ENCODE measurements around the gene TOP3B.

The TOP3B gene

DNA sequence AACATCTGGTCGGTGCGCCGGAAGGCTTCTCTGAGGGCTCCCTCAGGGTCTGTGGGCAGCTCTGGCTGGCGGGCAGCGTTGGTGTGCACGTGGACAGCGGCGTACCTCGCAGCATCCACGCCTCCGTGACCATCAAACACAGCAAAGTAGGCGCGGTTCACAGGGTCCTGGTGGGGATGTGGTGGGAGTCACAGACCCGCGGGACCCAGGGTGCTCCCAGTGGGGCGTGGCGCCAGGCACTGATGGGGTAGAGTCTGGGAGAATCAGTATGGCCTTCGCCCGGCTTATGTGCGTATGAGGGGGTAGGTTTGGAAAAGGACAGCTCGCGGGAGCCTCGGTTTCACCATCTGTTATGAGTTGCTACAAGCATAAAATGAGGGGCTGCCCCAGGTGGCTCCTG is 49.2 kb downstream of the TOP3B start:
- no peak overlapping the region for H3K27ac ChIP-seq
- no peak for DNase-seq (ENCODE audit: low read depth, low spot score)

DNA sequence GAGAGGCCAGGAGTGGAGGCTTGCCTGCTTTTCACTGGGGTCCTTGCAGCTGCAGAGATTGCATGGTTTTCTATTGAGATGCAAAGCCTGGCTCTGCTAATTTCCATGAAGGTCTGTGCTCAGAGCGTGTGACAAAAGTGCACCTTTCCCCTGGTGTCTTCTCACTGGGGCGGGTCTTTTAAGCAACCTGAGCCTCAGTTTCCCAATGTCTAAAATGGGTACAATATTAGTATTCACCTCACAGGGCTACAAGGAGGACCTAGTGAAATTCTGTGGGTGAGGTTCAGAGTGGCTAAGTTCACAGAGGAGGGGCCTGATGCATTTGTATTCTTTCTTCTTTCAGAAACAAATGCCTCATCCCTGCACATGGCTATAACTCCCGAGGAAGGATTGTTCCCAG is 50.2 kb downstream of the TOP3B start:
- DNase-seq (ENCODE audit: low read depth, low spot score), result no peak
- H3K27ac ChIP-seq, result no peak overlapping the region

DNA sequence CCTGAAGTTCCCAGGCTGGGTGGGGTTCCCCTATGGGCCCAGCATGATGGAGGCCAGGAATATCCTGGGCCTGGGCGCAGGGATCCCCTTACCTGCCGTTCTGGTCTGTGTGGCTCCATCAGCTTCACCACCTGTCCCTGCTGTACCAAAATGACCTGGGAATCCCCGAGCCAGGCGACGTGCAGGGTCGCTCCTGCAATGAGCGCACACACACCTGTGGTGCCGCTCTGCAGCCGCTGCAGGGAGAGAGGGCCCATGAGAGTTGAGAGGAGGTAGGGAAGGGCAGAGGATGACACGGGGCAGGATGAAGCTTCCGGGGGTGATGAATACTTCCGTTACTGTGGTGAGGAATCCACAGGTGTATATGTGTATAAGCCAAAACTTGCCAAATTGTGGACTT is 51.5 kb downstream of the TOP3B start:
- no peak overlapping the region for H3K27ac ChIP-seq

DNA sequence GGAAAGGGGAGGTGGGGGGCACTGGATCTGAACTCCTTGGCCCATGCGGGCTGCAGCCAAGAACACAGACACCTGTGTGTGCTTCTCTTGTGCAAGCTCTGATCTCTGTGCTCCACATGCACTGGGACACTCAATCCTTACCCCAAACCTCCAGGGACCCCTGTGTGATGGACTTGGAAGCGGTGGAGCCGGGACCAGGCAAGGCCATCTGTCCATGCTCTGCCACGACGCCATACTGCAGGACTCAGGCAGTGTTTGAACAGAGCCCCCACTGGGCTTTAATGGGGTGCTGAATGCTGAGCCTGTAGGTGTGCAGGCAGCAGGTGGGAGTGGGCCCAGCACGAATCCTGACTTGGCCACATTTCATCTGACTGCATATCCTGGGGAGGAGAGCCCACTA is 53.3 kb downstream of the TOP3B start:
- no peak for DNase-seq (ENCODE audit: low read depth, low spot score)
- no peak overlapping the region for H3K27ac ChIP-seq

More for the DNA sequence above, 51.5 kb downstream of the TOP3B start:
- DNase-seq (ENCODE audit: low read depth, low spot score), result no peak

DNA sequence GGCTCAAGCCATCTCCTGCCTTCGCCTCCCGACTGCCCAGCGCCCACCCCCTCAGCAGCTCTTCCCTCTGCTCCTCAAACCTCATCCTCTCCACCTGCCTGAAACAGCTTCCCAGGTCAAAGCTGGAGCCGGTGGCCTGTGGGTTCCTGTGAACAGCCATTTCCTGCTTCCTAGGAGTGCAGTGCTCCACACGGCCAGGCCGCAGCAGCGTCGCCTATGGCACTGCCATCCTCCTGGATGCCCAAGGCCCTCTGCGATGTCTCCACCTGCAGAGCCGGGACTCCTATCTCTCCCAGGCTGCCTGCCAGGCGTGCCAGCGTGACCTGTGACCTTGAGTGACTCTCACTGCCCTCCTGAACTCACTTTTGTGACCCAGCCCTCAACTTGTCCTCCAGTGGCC is 54.5 kb downstream of the TOP3B start:
- no peak overlapping the region for H3K27ac ChIP-seq
- DNase-seq (ENCODE audit: low read depth, low spot score), result no peak

DNA sequence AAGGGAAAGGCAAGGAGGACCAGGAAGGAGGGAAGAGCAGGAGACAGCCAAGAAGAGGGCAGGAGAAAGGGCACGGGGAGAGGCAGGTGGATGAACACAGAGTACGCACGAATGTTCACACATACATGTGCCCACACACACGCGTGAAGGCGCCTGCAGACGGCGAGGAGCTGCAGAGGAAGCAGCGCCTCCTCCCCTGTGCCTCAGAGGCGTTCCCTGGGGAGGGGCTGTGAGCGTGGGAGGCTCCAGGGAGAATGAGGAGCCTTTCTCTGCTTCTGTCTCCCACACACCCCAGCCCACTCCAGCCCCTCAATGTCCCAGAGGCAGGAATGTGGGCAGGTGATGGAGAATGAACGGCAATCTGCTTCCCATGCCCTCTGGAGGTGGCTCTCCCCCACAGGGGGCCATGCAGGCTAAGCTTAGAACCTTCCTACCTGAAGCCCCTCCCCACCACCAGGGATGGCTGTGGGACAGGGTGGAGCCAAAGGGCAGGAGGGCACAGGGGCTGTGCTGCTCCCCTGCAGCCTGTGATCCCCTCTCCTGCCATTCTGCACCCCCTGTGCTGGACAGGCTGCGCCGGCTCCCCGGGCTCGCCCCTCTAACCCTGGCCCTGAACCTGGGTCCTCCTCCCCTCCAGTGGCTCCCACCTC is 55.3 kb downstream of the TOP3B start:
- H3K27ac ChIP-seq, result no peak overlapping the region
- no peak for DNase-seq (ENCODE audit: low read depth, low spot score)

DNA sequence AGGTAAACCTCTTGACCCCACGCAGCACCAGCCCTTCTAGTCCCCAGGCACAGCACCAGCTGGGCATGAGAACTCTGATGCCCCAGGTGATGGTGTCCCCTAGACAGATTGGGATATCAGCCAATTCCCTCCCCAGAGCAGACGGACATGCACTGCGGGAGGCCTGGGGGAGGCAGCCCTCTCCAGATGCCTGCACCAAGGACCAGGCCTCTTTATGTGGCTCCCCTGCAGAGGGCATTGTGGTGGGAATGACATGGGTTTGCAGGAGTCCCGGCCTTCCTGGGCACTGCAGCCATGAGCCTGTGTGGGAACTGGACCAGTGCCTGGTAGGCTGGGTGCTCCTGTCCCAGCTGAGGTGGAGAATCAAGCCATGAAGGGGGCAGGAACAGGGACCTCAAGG is 55.9 kb downstream of the TOP3B start:
- no peak for DNase-seq (ENCODE audit: low read depth, low spot score)
- H3K27ac ChIP-seq, result no peak overlapping the region

DNA sequence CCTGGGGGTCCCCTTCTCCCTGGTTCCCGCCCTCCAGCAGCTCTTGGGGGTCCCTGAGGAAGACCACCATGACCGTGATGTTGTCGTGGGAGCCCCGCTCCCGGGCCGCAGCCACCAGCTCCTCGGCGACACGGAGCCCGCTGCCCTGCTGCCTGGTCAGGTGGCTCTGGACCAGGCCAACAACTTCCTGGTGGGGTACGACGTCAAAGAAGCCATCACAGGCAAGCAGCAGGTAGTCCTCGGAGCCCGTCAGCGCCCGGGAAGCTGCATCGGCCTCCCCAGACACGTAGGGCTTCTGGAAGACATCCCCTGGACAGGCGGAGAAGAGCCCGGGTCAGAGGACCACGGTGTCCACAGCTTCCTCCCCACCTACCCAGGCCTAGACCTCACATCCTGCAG is 59.4 kb downstream of the TOP3B start:
- H3K27ac ChIP-seq, result no peak overlapping the region
- no peak for DNase-seq (ENCODE audit: low read depth, low spot score)

DNA sequence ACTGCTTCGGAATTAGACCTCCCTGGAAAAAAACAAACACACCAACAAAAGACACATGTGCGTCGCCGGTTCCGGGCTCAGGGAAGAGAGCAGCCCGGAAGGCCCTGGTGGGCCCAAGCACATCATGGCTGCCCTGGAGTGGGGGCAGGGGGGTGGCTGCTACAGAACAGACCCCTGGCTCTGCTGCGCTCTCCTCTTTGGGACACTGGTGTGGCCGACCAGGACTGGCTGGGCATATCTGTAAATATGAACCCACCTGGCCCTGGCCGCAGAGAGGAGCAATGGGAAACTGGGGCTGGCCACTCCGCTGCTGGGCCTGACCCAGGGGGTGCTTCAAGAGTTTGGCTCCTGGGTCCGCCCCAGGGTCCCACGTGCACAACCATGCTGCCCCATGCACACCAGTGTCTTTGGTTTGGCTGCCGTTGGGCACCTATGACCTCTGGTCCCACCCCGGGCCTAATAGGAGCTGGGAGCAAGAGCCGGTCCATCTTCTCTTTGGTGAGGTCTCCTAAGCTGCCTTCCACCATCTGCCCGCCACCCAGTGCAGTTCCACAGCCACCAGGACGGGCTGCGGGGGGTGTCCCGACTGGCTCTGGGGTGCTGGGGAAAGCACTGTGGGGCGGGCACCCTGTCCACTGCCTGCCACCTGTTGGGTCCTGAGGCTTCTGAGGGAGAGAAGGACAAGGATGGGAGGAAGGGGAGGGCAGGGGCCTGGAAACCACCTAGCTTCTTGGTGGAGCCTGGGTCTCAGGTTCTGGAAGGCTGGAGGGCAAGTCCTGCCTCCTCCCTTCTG is 60.0 kb downstream of the TOP3B start:
- no peak for DNase-seq (ENCODE audit: low read depth, low spot score)
- H3K27ac ChIP-seq, result no peak overlapping the region

DNA sequence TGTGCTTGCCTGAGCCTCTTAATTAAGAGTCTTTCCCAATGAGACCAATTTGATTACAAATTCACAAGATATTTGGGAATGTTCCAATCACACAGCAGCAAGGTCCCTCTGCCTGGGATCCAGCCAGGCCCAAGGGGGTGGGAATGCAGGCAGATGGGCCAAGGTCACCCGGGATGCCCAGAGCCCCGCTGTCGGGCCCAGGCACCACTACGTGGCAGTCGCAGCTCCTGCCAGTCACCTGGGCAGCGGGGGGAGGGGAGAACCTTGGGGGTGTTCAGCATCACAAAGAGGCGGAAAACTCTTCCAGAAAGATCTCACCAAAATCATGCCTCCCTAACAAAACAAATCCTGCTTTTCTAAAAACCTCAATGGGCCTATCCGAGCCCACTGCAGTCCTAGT is 60.9 kb downstream of the TOP3B start:
- no peak overlapping the region for H3K27ac ChIP-seq
- DNase-seq (ENCODE audit: low read depth, low spot score), result no peak

DNA sequence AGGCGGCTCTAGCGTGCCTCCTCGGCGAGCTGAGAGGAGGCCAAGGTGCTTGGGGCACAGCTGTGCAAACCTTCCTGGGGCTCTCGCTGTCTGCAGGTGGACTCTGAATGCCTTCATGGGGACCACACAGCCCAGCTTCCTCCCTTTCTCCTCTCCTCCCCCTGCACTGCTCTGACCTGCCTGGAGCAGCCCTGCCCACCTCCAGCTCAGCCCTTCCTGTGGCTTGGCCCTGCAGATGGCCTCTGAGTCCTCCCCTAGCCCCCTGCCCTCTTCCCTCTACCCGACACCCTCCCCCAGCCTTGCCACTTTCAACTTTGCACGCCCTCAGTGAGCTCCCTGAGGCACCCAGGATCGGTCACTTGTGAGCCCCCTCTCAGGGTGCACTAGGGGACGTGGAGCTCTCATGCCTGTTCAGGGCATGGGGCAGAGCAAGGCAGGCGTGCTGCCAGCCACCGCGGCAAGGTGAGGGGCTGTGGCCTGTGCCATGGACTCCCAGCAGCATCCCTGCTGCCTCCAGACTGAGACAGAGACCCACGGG is 61.3 kb downstream of the TOP3B start:
- no peak overlapping the region for H3K27ac ChIP-seq
- no peak for DNase-seq (ENCODE audit: low read depth, low spot score)

DNA sequence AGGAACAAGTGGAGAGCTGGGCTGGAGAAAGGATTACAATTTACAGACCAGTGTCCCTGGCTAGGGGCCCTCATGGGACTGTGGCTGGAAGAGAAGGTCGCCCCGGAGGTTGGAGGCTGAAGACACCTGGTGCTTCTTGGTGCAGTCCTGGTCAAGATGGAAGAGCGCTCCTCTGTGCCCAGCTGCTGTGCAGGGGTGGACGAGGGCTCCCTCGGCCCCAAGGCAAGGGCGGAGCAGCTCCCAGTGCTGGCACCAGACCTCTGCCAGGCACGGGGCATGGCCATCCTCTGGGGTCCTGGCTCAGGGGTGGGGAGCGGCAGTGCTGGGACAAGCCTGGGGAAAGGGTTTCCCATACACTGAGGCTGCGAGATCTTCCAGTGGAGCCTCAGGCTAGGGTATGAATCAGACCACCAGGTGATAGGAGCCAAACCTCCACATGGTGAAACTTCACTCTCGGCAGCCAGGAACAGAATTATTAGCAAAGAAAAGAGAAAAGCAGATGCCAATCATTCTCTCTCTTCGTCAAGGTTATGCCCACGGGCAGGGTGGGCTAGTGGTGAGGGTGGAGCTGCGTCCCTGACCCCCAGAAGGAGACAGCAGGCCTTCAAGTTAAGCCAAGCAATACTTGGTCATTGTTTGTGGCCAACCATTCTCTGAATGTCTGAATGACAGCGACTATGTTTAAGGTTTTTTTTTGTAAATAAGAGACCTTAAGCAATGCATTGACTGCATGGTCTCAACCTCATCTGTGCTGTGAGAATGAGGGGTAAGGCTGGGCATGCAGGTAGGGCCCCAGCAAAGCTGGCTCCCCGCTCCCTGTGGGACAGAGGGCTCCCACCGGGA is 62.0 kb downstream of the TOP3B start:
- H3K27ac ChIP-seq, result no peak overlapping the region
- no peak for DNase-seq (ENCODE audit: low read depth, low spot score)

DNA sequence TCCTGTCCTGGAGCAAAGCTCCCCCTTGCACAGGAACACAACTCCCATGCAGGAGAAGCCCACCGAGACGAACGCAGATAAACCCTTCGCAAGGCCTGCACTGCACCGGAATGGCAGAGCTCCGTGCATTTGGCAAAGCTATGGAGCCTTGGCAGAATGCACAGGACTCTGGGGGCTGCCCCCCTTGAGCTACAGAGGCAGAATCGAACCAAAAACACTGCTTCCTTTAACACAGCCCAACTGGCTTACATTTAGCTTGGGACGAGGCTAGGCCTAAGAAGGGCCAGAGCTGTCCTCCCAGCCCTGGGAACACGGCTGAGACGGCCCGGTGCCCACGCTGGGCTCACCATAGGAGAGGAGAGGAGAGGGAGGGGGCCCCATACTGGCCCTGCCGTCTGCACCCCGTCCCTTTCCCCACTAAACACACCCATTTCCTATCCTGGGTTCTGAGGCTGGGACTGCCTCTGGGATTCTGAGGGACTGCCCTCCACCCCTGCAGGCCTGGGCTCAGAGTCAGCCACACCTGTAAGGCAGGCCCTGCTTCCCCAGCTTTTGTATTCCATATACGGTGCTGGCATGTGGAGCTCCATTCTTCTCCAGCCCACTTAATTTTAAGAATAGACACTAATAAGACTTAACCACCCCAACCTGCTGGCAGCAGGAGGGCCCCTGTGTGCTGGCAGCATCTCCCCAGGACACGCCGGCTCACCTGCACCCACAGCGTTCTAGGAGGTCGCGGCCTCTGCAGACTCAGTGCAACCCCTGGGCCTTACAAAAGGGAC is 62.9 kb downstream of the TOP3B start:
- DNase-seq (ENCODE audit: low read depth, low spot score), result no peak
- H3K27ac ChIP-seq, result no peak overlapping the region

DNA sequence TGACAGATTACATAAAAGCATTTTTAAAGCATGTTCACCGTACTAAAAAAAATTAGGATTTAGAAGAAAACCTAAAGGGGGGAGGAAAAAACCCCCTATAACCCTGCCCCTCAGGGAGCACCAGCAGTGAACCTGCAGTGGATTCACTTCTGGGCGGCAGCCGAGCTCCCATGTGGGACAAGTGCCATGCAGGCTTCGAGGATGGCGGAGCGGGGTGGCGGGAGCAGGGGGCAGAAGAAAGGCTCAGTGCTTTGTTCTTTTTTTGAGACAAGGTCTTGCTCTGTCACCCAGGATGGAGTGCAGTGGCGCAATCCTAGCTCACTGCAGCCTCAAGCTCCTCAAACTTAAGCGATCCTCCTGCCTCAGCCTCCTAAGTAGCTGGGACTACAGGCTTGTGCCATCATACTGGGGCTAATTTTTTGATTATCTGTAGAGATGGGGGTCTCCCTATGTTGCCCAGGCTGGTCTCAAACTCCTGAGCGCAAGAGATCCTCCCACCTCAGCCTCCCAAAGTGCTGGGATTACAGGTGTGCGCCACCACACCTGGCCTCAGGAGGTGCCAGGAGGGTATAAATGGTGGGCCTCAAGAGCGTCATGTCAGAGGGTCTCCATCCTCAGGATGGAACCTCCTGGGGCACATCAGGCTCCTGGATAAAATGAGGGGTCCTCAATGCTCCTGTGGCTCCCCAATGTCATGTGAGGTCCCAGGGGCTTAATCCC is 64.0 kb downstream of the TOP3B start:
- no peak for DNase-seq (ENCODE audit: low read depth, low spot score)
- no peak overlapping the region for H3K27ac ChIP-seq

DNA sequence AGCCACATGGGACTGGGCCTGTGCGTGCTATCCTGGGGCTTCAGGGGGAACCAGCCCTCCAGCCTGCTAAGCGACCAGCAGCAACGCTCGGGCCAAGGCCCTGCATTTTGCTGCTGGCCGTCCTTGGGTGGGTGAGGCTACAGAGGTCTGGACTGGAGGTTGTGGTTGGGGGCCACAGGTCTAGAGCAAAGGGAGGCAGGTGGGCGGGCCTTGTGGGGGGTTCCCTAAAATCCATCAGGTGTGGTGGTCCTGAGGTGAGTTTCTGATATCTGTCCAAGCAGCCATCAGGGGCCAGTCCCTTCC is 64.7 kb downstream of the TOP3B start:
- no peak overlapping the region for H3K27ac ChIP-seq
- no peak for DNase-seq (ENCODE audit: low read depth, low spot score)

DNA sequence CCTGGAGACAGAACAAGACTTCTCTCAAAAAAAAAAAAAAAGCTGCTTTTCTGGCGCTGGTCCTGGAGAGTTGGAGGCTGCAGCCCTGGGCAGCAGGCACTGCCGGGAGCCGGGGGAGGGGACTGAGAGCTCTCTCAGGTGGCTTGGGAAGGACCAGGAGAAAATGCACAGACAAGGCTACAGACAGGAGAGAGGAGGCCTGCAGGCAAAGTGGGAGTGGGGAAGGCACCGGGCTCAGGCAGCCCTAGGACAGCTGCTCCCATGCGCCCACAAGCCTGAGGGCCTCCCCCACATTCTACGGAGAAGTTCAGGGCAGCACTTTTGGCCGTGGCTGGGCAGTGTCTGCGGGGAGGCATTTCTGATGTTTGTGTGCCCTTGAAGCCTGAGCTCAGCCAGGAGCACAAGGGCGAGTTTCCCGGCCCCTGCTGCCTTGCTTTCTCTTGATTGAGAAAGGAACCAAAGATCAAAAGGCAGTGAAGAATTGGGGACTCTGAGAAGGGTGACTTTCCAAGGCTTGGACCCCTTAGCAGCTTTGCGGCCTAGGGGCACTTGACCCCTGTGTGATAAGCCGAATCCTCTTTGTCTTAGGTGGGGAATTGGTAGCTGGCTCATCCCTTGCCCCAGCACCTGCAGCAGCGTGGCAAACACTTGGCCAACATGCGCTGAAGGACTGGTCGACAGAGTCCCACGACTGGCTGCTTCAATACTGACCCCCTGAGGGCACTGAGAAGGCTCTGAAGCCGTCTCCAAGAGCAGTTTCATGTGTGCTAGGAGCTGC is 65.2 kb downstream of the TOP3B start:
- no peak overlapping the region for H3K27ac ChIP-seq
- no peak for DNase-seq (ENCODE audit: low read depth, low spot score)

DNA sequence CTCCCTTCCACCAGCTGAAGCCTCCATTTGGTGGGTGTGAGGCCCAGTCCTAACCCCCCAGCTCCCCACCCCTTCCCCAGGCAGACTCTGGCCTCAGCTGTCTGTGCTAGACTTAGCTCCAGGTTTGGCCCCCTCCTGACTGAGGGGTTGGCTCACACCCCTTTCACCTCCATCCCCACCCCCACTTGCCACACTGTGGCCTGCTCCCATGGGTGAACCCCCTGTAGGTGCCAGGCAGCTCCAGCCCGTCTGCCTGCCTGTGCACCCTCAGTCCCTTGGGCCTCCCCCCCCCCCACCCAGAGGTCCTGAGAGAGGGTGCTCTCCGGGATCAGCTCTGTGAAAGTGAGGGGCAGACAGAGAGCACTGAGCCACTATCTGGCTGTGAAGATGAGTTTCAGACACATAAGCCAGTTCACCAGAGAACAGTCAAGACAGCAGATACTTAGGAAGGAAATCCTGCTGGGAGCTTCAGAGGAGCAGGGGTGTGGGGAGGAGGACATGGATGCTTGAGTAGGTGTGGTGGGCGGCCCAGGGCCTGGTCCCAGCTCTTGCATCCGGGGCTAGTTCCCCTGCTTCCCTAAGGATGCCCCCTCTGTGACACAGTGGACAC is 66.2 kb downstream of the TOP3B start:
- H3K27ac ChIP-seq, result no peak overlapping the region
- no peak for DNase-seq (ENCODE audit: low read depth, low spot score)

DNA sequence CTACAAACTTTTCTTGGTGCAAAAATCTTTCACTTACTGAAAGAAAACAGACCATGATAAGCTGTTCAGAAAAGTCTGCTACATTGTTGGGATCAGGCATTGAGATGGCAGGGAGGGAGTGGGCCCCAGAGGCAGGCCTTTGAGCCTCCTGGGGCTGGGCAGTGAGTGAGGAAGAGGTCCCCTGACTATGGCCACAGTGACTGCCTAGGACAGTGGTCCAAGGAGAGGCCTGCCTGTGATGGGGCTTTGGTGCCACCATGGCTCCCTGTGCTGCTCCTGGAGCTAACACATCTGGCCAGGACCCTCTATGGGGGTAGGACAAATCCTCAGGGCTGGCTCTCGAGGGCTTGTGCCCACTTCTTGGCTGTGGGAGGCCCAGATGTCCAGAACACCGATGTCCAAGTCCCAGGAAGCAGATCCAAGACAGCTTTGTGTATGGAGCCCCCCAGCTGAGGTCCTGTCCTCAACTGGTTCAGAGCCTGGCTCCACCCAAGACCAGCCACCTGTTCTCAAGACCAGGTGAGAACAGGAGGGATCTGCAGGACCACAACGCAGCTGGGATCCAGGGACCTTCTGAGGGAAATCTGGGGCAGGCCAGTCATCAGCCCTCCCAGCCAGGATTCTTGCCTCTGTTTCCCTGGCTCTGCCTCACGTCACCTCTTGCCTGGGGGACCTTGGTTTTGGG is 66.8 kb downstream of the TOP3B start:
- no peak for DNase-seq (ENCODE audit: low read depth, low spot score)
- H3K27ac ChIP-seq, result no peak overlapping the region
